ENCODE measurements around the gene ITGB6. TPM values are rescaled to one million over a fixed set of nuclear protein-coding genes. Genes with fewer than 3 reads are reported as not detected.

Gene ITGB6
- polyA plus RNA-seq, 1 experiment: not detected

- H3K4me3 ChIP-seq (ENCODE audit: low read depth, low read length): no peak overlapping the region
- no peaks in the 10 kb centered on the region for H3K27me3 ChIP-seq (ENCODE audit: control insufficient read depth, insufficient read depth, low read length)
- DNase-seq (ENCODE audit: low read depth, low spot score): no peak
- H3K27ac ChIP-seq (ENCODE audit: low read depth, low read length): no peak overlapping the region
- POLR2A ChIA-PET: no interaction called here
- TF ChIP-seq CTCF (IDR thresholded peaks at IDR 0.05; ENCODE audit: low read depth, low read length): no peak
- CTCF ChIA-PET: interaction anchor here (1.0 to 3.2 kb wide), 15 partner anchors 8 to 1000 kb away, joined by 3 to 44 read pairs (median 8); no protein-coding TSS in a partner anchor
- H3K9me3 ChIP-seq (ENCODE audit: control insufficient read depth, insufficient read depth, low read length): no peaks in the 10 kb centered on the region
These were observed 91.4 kb downstream of the ITGB6 start for GRCh38 chr2:160108646-160109045.

- ChIA-PET CTCF (interaction anchor here (1.2 to 1.3 kb wide), 2 partner anchors 958 to 959 kb away, joined by 3 read pairs; no protein-coding TSS in a partner anchor), POLR2A (no interaction called here)
- H3K9me3 ChIP-seq (ENCODE audit: control insufficient read depth, insufficient read depth, low read length): no peaks in the 10 kb centered on the region
- H3K4me3 ChIP-seq (ENCODE audit: low read depth, low read length): no peak overlapping the region
- TF ChIP-seq CTCF (IDR thresholded peaks at IDR 0.05; ENCODE audit: low read depth, low read length): no peak
- no peak overlapping the region for H3K27ac ChIP-seq (ENCODE audit: low read depth, low read length)
- no peak for DNase-seq (ENCODE audit: low read depth, low spot score)
- H3K27me3 ChIP-seq (ENCODE audit: control insufficient read depth, insufficient read depth, low read length): no peaks in the 10 kb centered on the region
These were observed 94.7 kb downstream of the ITGB6 start for GRCh38 chr2:160105366-160105765.

GRCh38 chr2:160104115-160104514 is 96.0 kb downstream of the ITGB6 start:
- POLR2A ChIA-PET: no interaction called here
- no peaks in the 10 kb centered on the region for H3K27me3 ChIP-seq (ENCODE audit: control insufficient read depth, insufficient read depth, low read length)
- no peaks in the 10 kb centered on the region for H3K9me3 ChIP-seq (ENCODE audit: control insufficient read depth, insufficient read depth, low read length)
- no peak for DNase-seq (ENCODE audit: low read depth, low spot score)
- no peak overlapping the region for H3K27ac ChIP-seq (ENCODE audit: low read depth, low read length)
- H3K4me3 ChIP-seq (ENCODE audit: low read depth, low read length): no peak overlapping the region
- no peak for TF ChIP-seq CTCF (IDR thresholded peaks at IDR 0.05; ENCODE audit: low read depth, low read length)
- CTCF ChIA-PET: interaction anchor here (1.8 kb wide), 1 partner anchor 890 kb away, joined by 5 read pairs; no protein-coding TSS in a partner anchor

- Histone ChIP-seq H3K27ac (ENCODE audit: low read depth, low read length) (no peak overlapping the region), H3K9me3 (ENCODE audit: control insufficient read depth, insufficient read depth, low read length) (peaks cover 3% of the 10 kb centered on the region), H3K27me3 (ENCODE audit: control insufficient read depth, insufficient read depth, low read length) (no peaks in the 10 kb centered on the region), H3K4me3 (ENCODE audit: low read depth, low read length) (no peak overlapping the region)
- CTCF ChIA-PET: interaction anchor here (1.2 to 1.4 kb wide), 2 partner anchors 12 to 195 kb away, joined by 3 to 7 read pairs; no protein-coding TSS in a partner anchor
- POLR2A ChIA-PET: no interaction called here
- TF ChIP-seq CTCF (IDR thresholded peaks at IDR 0.05; ENCODE audit: low read depth, low read length): no peak
- no peak for DNase-seq (ENCODE audit: low read depth, low spot score)
These were observed 102.7 kb downstream of the ITGB6 start for GRCh38 chr2:160097326-160097725.

- Histone ChIP-seq H3K4me3 (ENCODE audit: low read depth, low read length) (no peak overlapping the region), H3K27ac (ENCODE audit: low read depth, low read length) (no peak overlapping the region), H3K9me3 (ENCODE audit: control insufficient read depth, insufficient read depth, low read length) (peaks cover 3% of the 10 kb centered on the region), H3K27me3 (ENCODE audit: control insufficient read depth, insufficient read depth, low read length) (no peaks in the 10 kb centered on the region)
- POLR2A ChIA-PET: no interaction called here
- no peak for TF ChIP-seq CTCF (IDR thresholded peaks at IDR 0.05; ENCODE audit: low read depth, low read length)
- no peak for DNase-seq (ENCODE audit: low read depth, low spot score)
- CTCF ChIA-PET: interaction anchor here (1.2 to 1.4 kb wide), 2 partner anchors 13 to 196 kb away, joined by 3 to 7 read pairs; no protein-coding TSS in a partner anchor
These were observed 103.7 kb downstream of the ITGB6 start for GRCh38 chr2:160096409-160096808.

Data from AG04450 (cell line).